SU-DHL-6 (cell line): ENCODE measurements around the gene CCDC34.

Source experiments
- H2AFZ ChIP-seq: fragments of 200-600 bp; sonication (generic); 2 replicates; pipeline ENCODE4 v1.6.1; 2014; ENCODE audit warnings: low read depth, mild to moderate bottlenecking, moderate library complexity, mixed read lengths, antibody characterized with exemption, low read length; ENCODE audit not compliant: severe bottlenecking
- H3F3A ChIP-seq: fragments of 200-600 bp; shearing (Covaris generic); 2 replicates; pipeline ENCODE4 v1.6.0; 2016; ENCODE audit warnings: antibody characterized with exemption, mild to moderate bottlenecking; ENCODE audit not compliant: insufficient read depth
- H3K27ac ChIP-seq: fragments of 200-600 bp; sonication (generic); 2 replicates; pipeline ENCODE4 v1.5.1; 2016; ENCODE audit warnings: low read depth, mild to moderate bottlenecking, low read length, moderate library complexity, mixed read lengths
- H3K27me3 ChIP-seq: fragments of 200-600 bp; sonication (generic), shearing (Covaris generic); 2 replicates; pipeline ENCODE4 v1.6.0; 2014; ENCODE audit warnings: mild to moderate bottlenecking, low read length
- H3K36me3 ChIP-seq: fragments of 200-600 bp; sonication (generic); 2 replicates; pipeline ENCODE4 v1.6.1; 2014; ENCODE audit warnings: mild to moderate bottlenecking, low read length, mixed read lengths
- H3K4me2 ChIP-seq: fragments of 300-600, 200-600 bp; shearing (Covaris generic), sonication (generic); 2 replicates; pipeline ENCODE4 v1.6.0; 2014; ENCODE audit warnings: low read length, low read depth, mild to moderate bottlenecking; ENCODE audit not compliant: poor library complexity, severe bottlenecking
- H3K4me3 ChIP-seq: fragments of 200-600 bp; sonication (generic); 2 replicates; pipeline ENCODE4 v1.5.1; 2014; ENCODE audit warnings: antibody characterized with exemption, low read length, mild to moderate bottlenecking, mixed read lengths; ENCODE audit not compliant: insufficient read depth, poor library complexity, severe bottlenecking
- H3K79me2 ChIP-seq: fragments of 200-600 bp; sonication (generic); 2 replicates; pipeline ENCODE4 v1.6.1; 2014; ENCODE audit warnings: mild to moderate bottlenecking, low read length, moderate library complexity; ENCODE audit not compliant: insufficient read depth
- H3K9ac ChIP-seq: fragments of 200-600 bp; sonication (generic); 2 replicates; pipeline ENCODE4 v1.7.0; 2014; ENCODE audit warnings: mild to moderate bottlenecking, low read length
- H3K9me2 ChIP-seq: fragments of 200-600 bp; sonication (generic); replicated peaks from 2 replicates; pipeline ENCODE4 v1.6.1; 2014; ENCODE audit warnings: low read length; ENCODE audit not compliant: insufficient read depth
- H3K9me3 ChIP-seq: fragments of 200-600 bp; sonication (generic); 2 replicates; pipeline ENCODE4 v1.6.1; 2014; ENCODE audit warnings: low read length, mixed read lengths; ENCODE audit not compliant: insufficient read depth
- H4K20me1 ChIP-seq: fragments of 200-600 bp; sonication (generic); 2 replicates; pipeline ENCODE4 v1.6.1; 2014; ENCODE audit warnings: low read depth, mild to moderate bottlenecking, antibody characterized with exemption, low read length, moderate library complexity, mixed read lengths
- EZH2phosphoT487 ChIP-seq: fragments of 200-600 bp; sonication (generic), shearing (Covaris generic); conservative IDR thresholded peaks from 2 replicates; pipeline ENCODE4 v1.6.1; 2018; ENCODE audit warnings: mild to moderate bottlenecking, antibody characterized with exemption, low read length, moderate library complexity, mixed read lengths
- TF ChIP-seq, protein P1 (sequence below): fragments of 200-600 bp; sonication (generic); IDR thresholded peaks from one replicate; pipeline ENCODE4 v1.5.1; 2017; ENCODE audit warnings: antibody characterized with exemption, mild to moderate bottlenecking, low read length, moderate library complexity; ENCODE audit not compliant: insufficient read depth, poor library complexity, severe bottlenecking

CCDC34 gene

DNA sequence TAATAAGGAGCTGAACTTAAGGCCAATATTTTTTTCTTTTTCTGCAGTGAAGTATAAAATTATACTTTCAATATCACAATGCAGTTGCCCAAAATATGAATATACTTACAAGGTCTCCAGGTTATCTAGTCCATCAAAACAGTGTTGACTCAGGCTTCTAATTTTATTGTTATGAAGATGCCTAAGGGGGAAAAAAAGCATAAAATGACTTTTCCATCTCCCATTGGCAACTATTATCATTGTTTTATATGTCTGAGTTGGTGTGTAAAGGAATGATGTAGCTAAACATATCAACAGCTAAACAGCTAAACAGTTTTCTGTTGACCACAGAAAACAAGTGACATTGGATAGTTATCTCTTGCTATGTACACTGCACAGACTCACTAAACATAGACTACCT, 21.2 kb upstream of the CCDC34 start:
- Histone ChIP-seq H3K9me2 (no peaks in the 10 kb centered on the region), H3F3A (no peaks in the 10 kb centered on the region), H3K27ac (no peak overlapping the region), H3K79me2 (no peaks in the 10 kb centered on the region), H3K4me3 (no peak overlapping the region), H2AFZ (no peak overlapping the region), H3K9me3 (no peaks in the 10 kb centered on the region), H3K27me3 (no peaks in the 10 kb centered on the region), H3K4me2 (no peak overlapping the region), H3K9ac (no peak overlapping the region), H4K20me1 (no peaks in the 10 kb centered on the region), H3K36me3 (no peaks in the 10 kb centered on the region)
- TF ChIP-seq, protein P1, sequence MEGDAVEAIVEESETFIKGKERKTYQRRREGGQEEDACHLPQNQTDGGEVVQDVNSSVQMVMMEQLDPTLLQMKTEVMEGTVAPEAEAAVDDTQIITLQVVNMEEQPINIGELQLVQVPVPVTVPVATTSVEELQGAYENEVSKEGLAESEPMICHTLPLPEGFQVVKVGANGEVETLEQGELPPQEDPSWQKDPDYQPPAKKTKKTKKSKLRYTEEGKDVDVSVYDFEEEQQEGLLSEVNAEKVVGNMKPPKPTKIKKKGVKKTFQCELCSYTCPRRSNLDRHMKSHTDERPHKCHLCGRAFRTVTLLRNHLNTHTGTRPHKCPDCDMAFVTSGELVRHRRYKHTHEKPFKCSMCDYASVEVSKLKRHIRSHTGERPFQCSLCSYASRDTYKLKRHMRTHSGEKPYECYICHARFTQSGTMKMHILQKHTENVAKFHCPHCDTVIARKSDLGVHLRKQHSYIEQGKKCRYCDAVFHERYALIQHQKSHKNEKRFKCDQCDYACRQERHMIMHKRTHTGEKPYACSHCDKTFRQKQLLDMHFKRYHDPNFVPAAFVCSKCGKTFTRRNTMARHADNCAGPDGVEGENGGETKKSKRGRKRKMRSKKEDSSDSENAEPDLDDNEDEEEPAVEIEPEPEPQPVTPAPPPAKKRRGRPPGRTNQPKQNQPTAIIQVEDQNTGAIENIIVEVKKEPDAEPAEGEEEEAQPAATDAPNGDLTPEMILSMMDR: no peak
- TF ChIP-seq EZH2phosphoT487: no peak

DNA sequence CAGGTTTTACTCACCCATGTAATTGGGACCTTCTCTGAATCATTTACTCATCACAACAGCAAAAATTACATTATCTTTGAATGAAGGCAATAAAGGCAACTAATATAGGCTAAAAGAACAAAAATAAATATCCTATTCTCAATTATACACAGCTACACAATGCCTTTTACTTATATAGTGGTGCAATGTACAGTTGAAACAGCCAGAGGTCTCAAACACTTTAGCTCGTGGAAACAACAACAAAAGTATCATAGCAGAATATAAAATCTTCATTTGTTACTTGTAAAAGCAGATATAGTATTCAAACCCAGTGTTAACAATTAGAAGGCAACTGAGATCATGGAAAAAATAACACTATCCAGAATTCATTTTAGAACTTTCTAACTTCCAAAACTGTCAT, 20.6 kb upstream of the CCDC34 start:
- Histone ChIP-seq H2AFZ (no peak overlapping the region), H3F3A (no peaks in the 10 kb centered on the region), H4K20me1 (no peaks in the 10 kb centered on the region), H3K4me2 (no peak overlapping the region), H3K9ac (no peak overlapping the region), H3K9me3 (no peaks in the 10 kb centered on the region), H3K27ac (no peak overlapping the region), H3K36me3 (no peaks in the 10 kb centered on the region), H3K9me2 (no peaks in the 10 kb centered on the region), H3K79me2 (no peaks in the 10 kb centered on the region), H3K27me3 (no peaks in the 10 kb centered on the region), H3K4me3 (no peak overlapping the region)
- TF ChIP-seq, protein P1: no peak
- TF ChIP-seq EZH2phosphoT487: no peak

DNA sequence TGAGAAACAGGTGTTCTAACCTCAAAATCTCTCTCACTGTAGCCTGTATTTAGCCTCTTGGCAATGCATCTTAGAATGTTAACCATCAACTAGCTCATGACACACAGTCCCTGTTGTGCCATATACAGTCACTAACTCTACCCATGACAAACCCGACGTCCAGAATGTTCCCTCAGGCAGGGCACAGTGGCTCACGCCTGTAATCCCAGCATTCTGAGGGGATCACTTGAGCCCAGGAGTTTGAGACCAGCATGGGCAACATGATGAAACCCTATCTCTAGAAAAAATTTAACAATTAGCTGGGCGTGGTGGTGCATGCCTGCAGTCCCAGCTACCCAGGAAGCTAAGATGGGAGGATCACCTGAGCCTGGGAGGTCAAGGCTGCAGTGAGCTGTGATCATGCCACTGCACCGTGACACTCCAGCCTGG, 18.2 kb upstream of the CCDC34 start:
- Histone ChIP-seq H3K9me3 (no peaks in the 10 kb centered on the region), H3K4me2 (no peak overlapping the region), H3K36me3 (no peaks in the 10 kb centered on the region), H2AFZ (no peak overlapping the region), H3K4me3 (no peak overlapping the region), H3K27ac (no peak overlapping the region), H3K9ac (no peak overlapping the region), H3F3A (no peaks in the 10 kb centered on the region), H3K27me3 (no peaks in the 10 kb centered on the region), H3K9me2 (no peaks in the 10 kb centered on the region), H4K20me1 (no peaks in the 10 kb centered on the region), H3K79me2 (no peaks in the 10 kb centered on the region)
- TF ChIP-seq, protein P1: no peak
- no peak for TF ChIP-seq EZH2phosphoT487

DNA sequence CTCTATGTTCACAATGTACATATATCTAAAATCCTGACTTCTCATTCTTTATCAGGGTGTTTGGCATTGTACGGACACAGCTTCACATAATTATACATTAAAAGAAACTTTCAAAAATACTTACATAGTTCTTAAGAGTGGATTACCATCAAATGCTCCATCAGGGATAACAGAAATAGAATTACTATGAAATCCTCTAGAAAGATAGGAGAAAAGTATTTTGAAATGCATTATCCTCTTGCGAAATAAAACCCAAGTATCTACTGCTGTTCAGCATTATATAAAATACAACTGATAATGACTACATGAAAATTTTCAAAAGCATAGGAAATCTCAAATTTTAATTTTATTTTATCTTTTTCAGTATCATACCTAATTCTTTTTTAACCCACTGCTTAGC, 17.8 kb upstream of the CCDC34 start:
- no peak overlapping the region for H2AFZ ChIP-seq
- H3K27ac ChIP-seq: no peak overlapping the region
- no peak overlapping the region for H3K4me3 ChIP-seq
- H3K36me3 ChIP-seq: no peaks in the 10 kb centered on the region
- no peaks in the 10 kb centered on the region for H4K20me1 ChIP-seq
- no peak for TF ChIP-seq EZH2phosphoT487
- TF ChIP-seq, protein P1: no peak
- H3K9me3 ChIP-seq: no peaks in the 10 kb centered on the region
- H3K4me2 ChIP-seq: no peak overlapping the region
- H3K27me3 ChIP-seq: no peaks in the 10 kb centered on the region
- no peaks in the 10 kb centered on the region for H3K9me2 ChIP-seq
- no peak overlapping the region for H3K9ac ChIP-seq
- H3K79me2 ChIP-seq: no peaks in the 10 kb centered on the region
- no peaks in the 10 kb centered on the region for H3F3A ChIP-seq
